Lower leg skin (tissue), 4 donors: ENCODE data around the gene MACROH2A2. TPM values are rescaled to one million over a fixed set of nuclear protein-coding genes. Genes with fewer than 3 reads are reported as not detected.
"Not testable (repeated sequence)": the region's sequence is repeated elsewhere in the genome, so short reads cannot be mapped to it uniquely, and the experiment has no call there.

Experiments
- DNase-seq, 2 donors: peaks; one replicate each; pipeline ENCODE4 v3.0.0-alpha.2; 2019; ENCODE audit warnings: low spot score in 2 of 2
- H3K4me3 ChIP-seq: fragments of 200-600 bp; sonication (generic); 2 replicates; pipeline ENCODE4 v1.5.1; 2017; ENCODE audit warnings: mild to moderate bottlenecking, low read depth; ENCODE audit not compliant: poor library complexity, severe bottlenecking
- CTCF ChIP-seq, 3 donors: fragments of 450-650 bp; IDR thresholded peaks; one replicate each; pipeline ENCODE4 v1.5.1; 2016; ENCODE audit warnings: antibody characterized with exemption in 3 of 3, mild to moderate bottlenecking in 3 of 3, moderate library complexity in 2 of 3
- POLR2A ChIP-seq, 2 donors: fragments of 450-650 bp; IDR thresholded peaks; one replicate each; pipeline ENCODE4 v1.6.1; 2016 to 2017; ENCODE audit warnings: antibody characterized with exemption in 2 of 2, mild to moderate bottlenecking in 1 of 2, moderate library complexity in 1 of 2
- WGBS, 2 donors: methylation state at CpG; one replicate each; pipeline ENCODE4 v1.1.5; 2018; 5-methylcytosine and 5-hydroxymethylcytosine counted together
- intact Hi-C: fragments of 100-400 bp; cut with DNase I; formaldehyde crosslinking; loops from one replicate; pipeline ENCODE4 v1.15.0; 2023; ENCODE audit warnings: low total_unique reads
- total RNA-seq, 4 donors: library from RNA; depleted of rRNA; stranded (reverse); fragments of >200 nt; gene quantifications; one replicate each; pipeline ENCODE4 v1.1.0, GENCODE V29; 2016

MACROH2A2 gene
- total RNA-seq, 4 donors from 2014 or later, result 11.0 to 15.4 (median 12.8) TPM

- WGBS, 2 donors, result 89 to 94% methylated on average over 5 of the region's 5 CpGs
- TF ChIP-seq POLR2A (IDR thresholded peaks at IDR 0.05), result no peak
- no peak for TF ChIP-seq CTCF (IDR thresholded peaks at IDR 0.05)
- H3K4me3 ChIP-seq, result no peak overlapping the region
- intact Hi-C loops, result no loop called here
- no peak for DNase-seq
These were observed 44.2 kb downstream of the MACROH2A2 start for GRCh38 chr10:70096705-70097420.

- intact Hi-C loops, result no loop called here
- no peak overlapping the region for H3K4me3 ChIP-seq
- TF ChIP-seq CTCF (IDR thresholded peaks at IDR 0.05) (no peak), POLR2A (IDR thresholded peaks at IDR 0.05) (no peak)
- DNase-seq, result no peak
These were observed 44.8 kb downstream of the MACROH2A2 start for GRCh38 chr10:70097459-70097858.

- 96 to 97% methylated on average over 3 of the region's 3 CpGs for WGBS, 2 donors
- H3K4me3 ChIP-seq, result no peak overlapping the region
- intact Hi-C loops, result no loop called here
- no peak for DNase-seq
- TF ChIP-seq CTCF (IDR thresholded peaks at IDR 0.05) (no peak), POLR2A (IDR thresholded peaks at IDR 0.05) (no peak)
These were observed 45.6 kb downstream of the MACROH2A2 start for GRCh38 chr10:70098271-70098670.

GRCh38 chr10:70101068-70101562, 48.5 kb downstream of the MACROH2A2 start:
- H3K4me3 ChIP-seq, DNase-seq, intact Hi-C loops: not testable (repeated sequence)
- WGBS, 2 donors, result 67% methylated on average over 11 of the region's 11 CpGs

GRCh38 chr10:70101668-70102067, 49.0 kb downstream of the MACROH2A2 start:
- intact Hi-C loops, result no loop called here
- TF ChIP-seq CTCF (IDR thresholded peaks at IDR 0.05), result no peak
- TF ChIP-seq POLR2A (IDR thresholded peaks at IDR 0.05), result no peak
- H3K4me3 ChIP-seq, result no peak overlapping the region
- 81 to 84% methylated on average over 3 of the region's 3 CpGs for WGBS, 2 donors
- no peak for DNase-seq

- no peak for TF ChIP-seq CTCF (IDR thresholded peaks at IDR 0.05)
- TF ChIP-seq POLR2A (IDR thresholded peaks at IDR 0.05), result no peak
- intact Hi-C loops, result no loop called here
- H3K4me3 ChIP-seq, result no peak overlapping the region
- 82 to 85% methylated on average over 22 of the region's 22 CpGs for WGBS, 2 donors
- no peak for DNase-seq
These were observed 54.5 kb downstream of the MACROH2A2 start for GRCh38 chr10:70106958-70107791.
